ENCODE measurements around the gene LRIT1.

DNA sequence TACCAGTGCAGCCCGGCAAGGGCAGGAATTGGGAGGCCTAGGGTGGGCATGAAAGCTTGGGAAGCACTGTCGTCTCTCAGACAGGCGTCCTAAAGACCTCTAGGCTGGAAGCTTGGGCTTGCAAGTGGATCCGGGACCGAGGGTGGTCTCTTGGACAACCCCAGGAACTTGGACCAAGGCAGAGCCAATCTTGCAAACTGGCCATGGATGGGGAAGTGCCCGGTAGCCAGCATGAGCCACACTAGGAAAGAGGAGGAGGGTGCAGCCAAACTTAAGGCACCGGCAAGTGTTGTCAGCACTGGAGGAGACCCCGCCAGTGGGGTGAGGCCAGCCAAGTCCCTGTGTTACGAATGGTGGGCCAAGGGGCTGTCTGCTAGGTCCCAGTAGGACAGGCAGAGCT lies 24.5 kb downstream of the LRIT1 start:
- TF ChIP-seq, protein P1, sequence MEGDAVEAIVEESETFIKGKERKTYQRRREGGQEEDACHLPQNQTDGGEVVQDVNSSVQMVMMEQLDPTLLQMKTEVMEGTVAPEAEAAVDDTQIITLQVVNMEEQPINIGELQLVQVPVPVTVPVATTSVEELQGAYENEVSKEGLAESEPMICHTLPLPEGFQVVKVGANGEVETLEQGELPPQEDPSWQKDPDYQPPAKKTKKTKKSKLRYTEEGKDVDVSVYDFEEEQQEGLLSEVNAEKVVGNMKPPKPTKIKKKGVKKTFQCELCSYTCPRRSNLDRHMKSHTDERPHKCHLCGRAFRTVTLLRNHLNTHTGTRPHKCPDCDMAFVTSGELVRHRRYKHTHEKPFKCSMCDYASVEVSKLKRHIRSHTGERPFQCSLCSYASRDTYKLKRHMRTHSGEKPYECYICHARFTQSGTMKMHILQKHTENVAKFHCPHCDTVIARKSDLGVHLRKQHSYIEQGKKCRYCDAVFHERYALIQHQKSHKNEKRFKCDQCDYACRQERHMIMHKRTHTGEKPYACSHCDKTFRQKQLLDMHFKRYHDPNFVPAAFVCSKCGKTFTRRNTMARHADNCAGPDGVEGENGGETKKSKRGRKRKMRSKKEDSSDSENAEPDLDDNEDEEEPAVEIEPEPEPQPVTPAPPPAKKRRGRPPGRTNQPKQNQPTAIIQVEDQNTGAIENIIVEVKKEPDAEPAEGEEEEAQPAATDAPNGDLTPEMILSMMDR (IDR thresholded peaks at IDR 0.05; ENCODE audit: extremely low read depth in 1 of 2, insufficient read depth in 1 of 2, low read depth in 1 of 2, low read length in 2 of 2): no peak
- TF ChIP-seq POLR2AphosphoS5 (IDR thresholded peaks at IDR 0.05; ENCODE audit: insufficient read depth, low read depth, low read length): no peak
- no peak for TF ChIP-seq POLR2A (IDR thresholded peaks at IDR 0.05; ENCODE audit: low read depth, low read length)
- TF ChIP-seq, protein P2, sequence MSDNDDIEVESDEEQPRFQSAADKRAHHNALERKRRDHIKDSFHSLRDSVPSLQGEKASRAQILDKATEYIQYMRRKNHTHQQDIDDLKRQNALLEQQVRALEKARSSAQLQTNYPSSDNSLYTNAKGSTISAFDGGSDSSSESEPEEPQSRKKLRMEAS (IDR thresholded peaks at IDR 0.05; ENCODE audit: insufficient read depth, insufficient read length): no peak
- TF ChIP-seq MYC (IDR thresholded peaks at IDR 0.05; ENCODE audit: low read depth, low read length): no peak
